SIG-M5 treated with dmso at 0.1 percent for 504 hours (cell line): ENCODE data around the gene TP73.

Experiments
- DNase-seq: peaks from one replicate; lab custom pipeline; 2025; ENCODE audit not compliant: unreplicated experiment; lab: John Stamatoyannopoulos, UW

The TP73 gene

GRCh38 chr1:3776231-3776961 is 124.1 kb downstream of the TP73 start:
- no peak for DNase-seq

GRCh38 chr1:3777078-3777547 is 124.8 kb downstream of the TP73 start:
- no peak for DNase-seq

GRCh38 chr1:3777647-3778589 is 125.6 kb downstream of the TP73 start:
- DNase-seq: no peak

GRCh38 chr1:3778590-3779264 is 126.4 kb downstream of the TP73 start:
- no peak for DNase-seq

GRCh38 chr1:3779265-3779911 is 127.1 kb downstream of the TP73 start:
- DNase-seq: no peak

GRCh38 chr1:3779912-3780416 is 127.6 kb downstream of the TP73 start:
- DNase-seq: no peak

GRCh38 chr1:3780901-3781300 is 128.6 kb downstream of the TP73 start:
- DNase-seq: no peak

- no peak for DNase-seq
Observed at GRCh38 chr1:3783651-3784474, 131.5 kb downstream of the TP73 start.

- no peak for DNase-seq
Observed at GRCh38 chr1:3785045-3785444, 132.7 kb downstream of the TP73 start.

GRCh38 chr1:3785456-3786157 is 133.3 kb downstream of the TP73 start:
- no peak for DNase-seq
